ENCODE data around the gene PTPN14.

PTPN14 gene

DNA sequence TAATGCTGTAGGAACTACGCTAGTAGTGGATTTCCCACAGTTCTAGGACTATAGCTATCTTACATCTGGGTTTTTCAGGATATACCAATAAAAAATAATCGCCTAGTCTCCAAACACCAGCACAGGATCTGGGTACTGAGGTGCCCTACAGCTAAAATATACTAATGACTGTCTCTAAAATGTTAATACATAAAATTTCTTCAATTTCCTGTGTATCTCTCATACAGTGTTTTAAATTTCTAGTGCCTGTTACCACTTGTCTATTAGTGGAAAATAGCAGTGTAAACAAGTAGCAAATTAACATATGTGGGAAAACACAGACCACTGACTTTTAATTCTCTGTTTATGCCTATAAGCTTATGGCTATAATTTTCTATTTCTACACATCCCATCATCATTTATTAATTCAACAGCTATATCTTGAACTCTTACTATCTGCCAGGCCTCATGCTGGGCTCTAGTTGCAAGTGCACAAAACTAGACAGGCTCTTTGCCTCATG lies 16.1 kb upstream of the PTPN14 start:
- no peak for DNase-seq

DNA sequence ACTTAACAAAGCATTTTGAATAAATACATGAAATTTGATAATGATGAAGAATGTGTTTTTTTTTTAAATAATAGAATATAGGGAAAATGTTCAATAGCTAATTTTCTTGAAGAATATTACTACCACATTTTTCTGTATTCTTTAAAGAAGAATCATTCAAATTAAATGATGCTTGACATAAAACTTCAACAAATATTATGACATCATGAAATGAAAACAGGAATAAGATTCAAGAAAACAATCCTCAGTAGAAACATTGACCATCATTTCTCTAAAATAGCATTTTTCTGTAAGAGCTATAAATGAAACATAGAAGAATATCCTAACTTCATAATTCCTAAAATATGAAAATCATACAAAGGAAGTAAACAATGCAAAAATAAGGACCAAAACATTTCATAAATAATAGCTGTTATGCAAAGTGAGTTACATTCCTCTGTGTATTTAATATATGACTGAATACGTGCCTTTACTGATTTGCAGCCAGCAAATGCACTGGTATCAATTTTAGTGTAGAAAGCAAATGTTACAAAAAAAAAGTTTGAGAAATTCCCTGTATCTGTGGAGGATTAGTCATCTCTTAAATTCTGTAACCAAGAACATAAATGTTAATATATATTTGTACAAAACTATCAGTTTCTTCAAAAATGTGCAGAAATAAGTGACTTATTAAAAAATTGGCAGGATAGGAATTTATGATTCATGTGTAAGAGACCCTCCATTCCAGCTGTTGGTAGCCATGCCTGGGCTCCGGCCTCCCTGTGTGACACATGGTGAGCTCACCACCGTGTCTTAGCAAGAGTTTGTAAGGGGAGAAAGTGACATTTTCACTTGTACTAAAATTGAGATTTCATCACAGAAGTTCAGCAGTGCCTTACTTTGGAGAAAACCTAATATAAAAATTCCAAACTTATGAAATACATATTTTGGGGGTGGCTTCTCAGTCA lies 15.0 kb upstream of the PTPN14 start:
- DNase-seq, result no peak

DNA sequence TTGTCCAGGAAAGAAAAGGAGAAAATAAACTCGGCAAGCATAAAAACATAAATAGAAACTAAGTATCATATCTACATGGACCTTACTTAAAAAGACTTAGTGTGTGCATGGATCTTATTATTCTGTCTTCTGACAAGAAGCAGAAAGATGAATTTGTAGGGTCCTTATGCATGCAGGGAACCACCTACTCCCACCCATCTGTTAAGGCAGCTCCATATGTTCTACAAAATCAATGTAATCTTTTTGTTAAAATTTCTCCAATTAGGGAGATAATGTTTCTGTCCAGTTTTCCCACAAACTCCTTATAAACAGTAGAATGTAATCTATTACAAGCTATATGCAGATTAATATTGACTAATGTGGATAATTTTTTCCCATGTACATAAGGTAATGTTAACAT lies 13.9 kb upstream of the PTPN14 start:
- DNase-seq, result no peak

DNA sequence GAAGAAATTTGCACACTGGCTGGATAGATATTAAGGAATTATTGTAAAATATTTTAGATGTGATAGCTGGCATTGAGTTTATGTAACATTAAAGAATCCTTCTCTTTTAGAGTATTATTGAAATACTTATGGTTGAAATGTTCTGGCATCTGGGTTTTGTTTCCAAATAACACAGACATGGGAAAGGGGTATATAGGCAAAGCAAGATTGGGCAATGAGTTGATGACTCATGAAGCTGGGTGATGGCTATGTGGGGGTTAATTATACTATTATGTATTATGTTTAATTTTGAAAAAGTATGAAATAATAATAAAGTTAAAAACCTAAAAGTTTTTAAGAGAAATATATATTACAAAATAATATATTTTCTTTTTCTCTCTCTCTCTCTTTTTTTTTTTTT lies 12.5 kb upstream of the PTPN14 start:
- no peak for DNase-seq

DNA sequence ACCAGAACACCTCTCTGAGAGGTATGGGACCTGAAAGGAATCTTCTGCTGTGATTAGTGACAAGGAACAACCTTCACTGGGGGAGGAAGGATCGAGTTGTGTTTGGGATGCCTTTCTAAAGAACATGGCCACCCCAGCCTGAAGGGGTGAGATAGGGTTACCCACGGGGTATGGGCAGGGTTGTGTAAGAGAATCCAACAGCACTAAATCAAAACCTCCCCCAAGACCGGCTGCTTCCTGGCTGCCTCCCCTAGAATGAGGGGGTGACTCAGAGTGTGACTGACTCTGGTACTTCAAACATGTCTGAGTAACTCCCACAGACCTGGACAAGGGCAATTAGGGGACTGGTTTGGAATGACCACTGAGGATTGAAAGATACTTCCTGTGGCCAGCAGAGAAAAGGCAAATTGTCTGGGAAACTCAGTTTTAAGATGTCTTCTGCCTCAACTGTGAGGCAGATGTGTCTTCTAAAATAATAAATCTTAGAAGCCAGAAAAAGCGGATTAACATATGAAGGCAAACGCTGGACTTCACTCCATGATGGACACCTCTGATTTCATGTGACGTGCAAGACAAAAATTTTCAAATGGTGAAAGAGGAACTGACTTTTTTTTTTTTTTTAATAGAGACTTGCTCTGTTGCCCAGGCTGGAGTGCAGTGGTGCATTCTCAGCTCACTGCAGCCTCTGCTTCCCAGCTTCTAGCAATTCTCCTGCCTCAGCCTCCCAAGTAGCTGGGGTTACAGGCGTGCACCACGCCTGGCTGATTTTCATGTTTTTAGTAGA lies 6.7 kb upstream of the PTPN14 start:
- no peak for DNase-seq

DNA sequence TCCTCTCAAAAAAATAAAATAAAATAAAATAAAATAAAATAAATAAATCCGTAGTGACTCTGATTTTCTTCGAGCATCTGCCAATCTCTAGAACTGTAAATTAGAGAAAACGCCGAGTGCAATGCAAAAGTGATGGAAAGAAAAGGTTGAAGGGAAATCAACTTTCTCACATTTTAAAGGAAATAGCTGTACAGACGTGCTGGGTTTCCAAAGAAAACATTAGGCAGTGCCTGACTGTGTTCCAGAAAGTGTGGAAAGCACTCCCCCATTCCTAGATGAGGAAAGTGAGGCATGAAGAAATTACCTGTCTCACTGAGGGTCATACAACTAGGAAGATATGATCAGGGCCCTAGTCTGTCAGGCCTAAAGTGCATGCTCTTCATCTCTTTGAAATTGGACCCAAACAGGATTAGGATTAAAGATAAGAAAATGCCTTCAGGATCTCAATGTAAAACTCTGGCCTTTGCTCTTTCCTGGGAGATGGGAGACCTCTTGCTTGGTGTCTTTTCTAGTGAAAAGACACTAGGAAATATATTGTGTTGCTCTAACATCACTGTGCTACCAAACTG lies 1.8 kb upstream of the PTPN14 start:
- no peak for DNase-seq

DNA sequence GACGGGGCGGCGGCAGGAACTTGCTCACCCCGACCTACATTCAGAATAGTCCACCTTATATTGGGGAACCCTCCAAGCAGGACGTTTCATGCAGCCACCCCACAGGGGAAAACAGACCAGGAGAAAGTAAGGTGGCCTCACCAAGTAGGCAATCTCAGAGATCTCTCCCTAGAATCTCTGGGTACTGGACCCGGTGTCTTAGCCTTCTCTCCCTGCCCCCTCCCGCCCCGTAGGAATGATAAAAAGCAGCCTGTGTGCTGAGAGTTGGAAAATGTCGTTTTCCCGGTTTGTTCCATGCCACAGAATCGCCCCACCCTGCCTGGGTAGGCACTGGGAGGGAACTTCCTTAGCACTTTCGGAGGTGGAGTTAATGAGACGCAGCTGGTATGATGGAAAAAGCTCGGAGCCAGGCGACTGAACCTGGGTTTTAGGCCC lies 789 bp upstream of the PTPN14 start:
- no peak for DNase-seq

DNA sequence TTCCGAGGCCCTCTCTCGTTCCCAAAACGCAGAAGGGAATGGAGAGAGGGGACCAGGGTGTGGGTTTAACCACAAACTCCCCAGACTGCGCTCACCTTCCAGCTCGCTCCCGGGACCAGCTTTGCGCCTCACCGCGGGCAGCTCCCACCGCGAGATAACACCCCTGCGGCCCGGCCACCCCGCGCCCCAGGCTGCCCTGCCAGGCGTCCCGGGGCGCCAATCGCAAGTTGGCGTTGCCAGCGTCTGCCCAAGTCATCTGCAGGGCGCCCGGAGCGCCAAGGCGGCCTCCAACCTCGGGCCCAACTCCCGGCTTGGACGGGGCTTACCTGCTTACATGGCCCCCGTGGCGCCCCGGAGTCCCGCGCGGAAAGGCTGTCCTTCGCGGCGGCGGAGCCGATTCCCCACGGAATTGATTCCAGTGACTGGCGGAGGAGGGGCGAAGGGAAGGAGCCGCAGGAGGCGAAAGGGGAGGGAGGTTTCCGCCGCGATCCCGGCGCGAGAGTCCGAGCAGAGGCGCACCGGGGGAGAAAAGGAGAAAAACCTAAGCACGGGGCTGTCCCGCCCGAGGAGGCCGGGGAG lies 456 bp downstream of the PTPN14 start:
- no peak for DNase-seq

DNA sequence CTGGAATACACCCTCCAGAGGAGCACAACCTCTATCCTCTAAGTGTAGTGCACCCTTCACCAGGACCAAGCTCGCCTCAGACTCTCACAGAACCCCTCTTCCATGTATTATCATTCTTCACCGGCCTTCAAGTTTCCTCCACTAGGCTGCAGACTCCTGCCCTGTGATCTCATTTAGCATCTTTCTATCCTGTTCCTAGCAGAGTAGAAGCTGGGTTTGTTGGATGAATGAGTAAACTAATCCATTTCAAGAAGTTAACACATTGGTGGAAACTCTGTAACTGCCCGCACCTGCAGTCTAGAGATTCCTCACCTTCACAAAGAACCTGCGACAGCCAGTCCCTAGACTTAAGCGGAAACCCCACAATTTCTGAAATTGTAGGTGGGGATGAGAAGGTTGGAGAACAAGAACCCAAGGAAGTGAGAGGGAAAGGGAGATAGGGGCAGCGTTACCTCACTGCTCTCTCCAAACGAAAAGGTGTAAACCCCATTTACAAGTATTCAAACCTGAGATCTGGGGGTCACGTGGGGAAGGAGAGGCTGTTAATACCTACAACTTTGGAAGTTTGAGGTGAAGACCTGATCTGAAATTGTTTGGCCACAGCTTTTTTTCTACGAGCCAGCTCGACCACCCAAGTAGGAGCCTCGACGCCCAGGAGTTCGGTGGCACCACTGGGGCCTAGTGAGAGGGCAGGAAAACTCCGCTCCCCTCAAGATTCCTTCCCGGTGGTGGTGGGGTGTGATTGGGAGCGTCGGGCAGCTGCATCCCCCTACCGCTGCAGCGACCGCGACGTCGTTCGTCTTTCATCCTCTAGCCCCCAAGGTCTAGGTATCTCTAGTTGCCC lies 1.2 kb downstream of the PTPN14 start:
- DNase-seq, result no peak

DNA sequence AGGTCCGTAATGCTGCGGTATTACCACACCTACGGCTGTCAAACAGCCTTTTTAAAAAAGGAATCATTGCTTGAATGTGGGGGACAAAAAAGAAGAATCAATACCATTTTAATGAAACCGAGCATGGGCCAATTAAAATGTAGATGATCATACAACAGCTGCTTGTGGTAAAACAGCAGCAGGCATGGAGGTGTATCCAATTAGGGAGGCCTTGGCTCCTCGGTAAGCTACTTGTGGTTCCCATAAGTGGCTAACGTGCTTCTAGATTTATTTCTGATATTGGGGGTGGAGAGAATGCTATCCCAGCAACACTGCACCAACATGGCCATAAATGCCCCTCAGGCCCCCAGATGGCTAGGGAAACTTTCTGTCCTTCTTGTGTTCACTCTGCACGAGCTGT lies 1.8 kb downstream of the PTPN14 start:
- no peak for DNase-seq

DNA sequence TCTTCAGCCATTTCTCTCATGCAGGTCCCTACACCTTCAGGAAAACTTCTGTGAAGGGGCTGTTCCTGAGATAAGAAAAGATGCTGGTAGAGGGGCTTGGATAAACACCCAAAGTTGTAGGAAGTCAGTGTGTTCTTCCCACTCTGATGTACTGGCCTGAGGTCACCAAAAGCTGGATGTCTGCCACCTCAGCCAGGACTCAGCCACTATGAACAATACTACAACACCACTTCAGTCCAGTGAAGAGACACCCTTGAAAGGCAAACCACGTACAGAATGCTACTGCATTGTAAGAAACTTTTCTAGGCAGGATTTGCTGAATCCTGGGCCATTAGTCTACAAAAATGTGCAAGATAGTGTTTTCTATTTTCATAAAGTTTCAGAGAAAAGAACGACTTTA lies 2.4 kb downstream of the PTPN14 start:
- no peak for DNase-seq

DNA sequence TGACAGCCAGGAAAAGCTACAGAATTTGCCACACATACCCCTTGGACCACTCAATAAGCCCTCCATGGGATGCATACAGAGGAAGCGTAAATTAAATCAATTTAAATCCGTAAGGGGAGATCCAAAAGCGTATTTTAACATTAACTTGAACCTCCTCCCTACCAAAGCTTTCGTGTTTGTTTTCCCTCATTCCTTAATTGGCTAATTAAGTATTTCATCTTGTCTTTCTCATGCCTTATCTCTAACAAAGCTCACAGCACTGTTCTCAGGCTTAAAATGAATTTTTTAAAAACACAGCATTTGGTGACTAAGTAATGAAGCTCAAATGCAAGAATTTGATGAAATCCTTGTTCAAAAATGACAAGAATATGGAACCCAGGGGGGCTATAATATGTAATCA lies 3.1 kb downstream of the PTPN14 start:
- no peak for DNase-seq

DNA sequence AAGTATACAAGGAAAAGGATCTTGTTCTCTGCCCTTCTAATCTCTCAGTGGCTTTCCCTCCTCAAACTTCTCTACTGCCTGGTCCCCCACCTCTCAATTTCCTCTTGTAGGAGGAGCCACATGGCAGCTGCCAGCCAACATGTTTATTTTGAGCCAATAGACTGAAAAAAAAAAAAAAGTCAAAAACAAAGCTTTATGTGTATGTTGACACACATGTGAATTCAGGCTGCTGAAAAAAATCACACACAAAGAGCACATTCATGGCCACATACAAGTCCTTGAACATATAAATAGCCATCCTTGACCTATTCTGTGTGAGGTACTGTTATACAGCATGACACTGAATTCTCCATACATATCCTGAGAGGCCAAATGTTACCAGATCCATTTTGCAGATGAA lies 3.7 kb downstream of the PTPN14 start:
- no peak for DNase-seq

DNA sequence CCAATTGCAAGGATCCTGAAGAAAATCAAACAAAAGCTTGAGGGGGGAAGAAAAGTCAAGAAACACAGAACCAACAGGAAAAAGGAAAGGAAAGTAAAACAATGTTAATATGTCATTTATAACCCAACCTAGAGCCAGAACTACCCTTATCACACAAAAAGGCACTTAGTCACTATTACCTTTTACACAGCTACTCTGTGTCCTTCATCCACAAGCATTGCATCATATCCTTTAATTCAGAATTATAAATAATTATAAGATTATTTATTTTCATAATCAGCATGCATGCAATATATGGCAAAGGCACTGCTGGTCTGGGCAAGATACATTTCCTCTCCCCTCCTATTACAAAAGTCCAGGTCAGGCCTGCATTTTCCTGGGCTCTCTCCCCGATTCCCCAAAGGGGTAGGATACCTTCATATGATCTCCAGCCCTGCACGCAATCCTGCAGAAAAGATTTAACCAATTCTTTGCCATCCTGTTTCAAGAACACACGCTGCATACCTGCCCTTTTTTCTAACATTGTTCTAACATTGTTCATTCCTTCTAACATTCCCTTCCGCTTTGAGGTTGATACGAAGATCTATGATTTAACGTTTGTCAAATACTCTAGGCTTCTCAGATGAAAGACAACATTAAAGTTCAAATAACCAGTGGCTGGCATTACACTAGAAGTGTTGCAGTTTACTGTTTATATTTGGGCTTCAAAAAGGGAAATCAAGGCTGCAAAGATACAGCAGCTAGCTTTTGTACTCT lies 4.3 kb downstream of the PTPN14 start:
- no peak for DNase-seq

DNA sequence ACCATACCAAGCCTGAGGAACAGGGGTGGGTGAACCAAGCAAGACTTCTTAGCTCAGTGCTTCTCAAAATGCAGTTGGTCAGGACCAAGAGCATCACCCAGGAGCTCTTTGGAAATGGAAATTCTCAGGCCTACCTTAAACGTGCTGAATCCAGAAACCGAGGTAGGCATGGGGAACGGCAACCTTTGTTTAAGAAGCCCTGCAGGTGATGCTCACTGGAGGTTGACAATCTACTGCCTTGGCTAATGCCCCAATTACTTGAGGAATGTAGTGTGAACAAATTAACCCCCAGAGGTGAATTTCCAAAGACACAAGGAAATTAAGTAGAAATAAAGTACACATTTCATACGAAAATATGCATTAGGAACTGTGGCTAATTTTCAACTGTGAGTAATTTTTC lies 5.3 kb downstream of the PTPN14 start:
- DNase-seq, result no peak

DNA sequence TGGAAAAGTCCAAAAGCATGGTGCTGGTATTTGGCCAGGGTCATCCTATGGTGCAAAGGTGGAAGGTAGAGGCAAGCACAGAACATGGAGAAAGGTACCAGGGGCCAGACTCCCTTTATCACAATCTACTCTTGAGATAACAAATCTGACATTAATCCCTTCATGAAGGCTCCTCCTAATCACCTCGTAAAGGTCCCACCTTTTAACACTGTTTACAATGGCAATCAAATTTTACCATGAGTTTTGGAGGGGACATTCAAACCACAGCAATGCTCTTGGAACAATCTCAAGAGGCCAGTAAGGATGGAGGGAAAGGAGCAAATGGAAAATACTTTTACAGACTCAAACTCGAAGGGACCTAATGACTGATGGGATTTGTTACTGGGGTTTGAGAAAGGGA lies 6.1 kb downstream of the PTPN14 start:
- no peak for DNase-seq

DNA sequence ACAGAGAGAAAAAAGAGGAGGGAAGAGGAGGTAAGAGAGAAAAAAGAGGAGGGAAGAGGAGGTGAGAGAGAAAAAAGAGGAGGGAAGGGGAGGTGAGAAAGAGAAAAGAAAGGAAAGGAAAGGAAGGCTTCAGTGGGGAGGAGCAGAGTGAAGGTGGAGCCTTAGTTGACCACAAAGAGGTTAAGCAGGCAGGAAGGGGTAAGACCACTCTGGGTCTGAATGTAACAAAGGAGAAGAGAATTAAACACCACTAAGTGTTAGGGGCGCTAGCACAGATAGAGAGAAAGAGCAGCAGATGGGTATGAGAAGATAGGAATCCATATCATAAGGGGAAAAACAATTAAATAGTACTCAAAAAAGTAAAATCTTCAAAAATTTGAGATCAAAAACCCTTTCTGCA lies 6.6 kb downstream of the PTPN14 start:
- DNase-seq, result no peak

DNA sequence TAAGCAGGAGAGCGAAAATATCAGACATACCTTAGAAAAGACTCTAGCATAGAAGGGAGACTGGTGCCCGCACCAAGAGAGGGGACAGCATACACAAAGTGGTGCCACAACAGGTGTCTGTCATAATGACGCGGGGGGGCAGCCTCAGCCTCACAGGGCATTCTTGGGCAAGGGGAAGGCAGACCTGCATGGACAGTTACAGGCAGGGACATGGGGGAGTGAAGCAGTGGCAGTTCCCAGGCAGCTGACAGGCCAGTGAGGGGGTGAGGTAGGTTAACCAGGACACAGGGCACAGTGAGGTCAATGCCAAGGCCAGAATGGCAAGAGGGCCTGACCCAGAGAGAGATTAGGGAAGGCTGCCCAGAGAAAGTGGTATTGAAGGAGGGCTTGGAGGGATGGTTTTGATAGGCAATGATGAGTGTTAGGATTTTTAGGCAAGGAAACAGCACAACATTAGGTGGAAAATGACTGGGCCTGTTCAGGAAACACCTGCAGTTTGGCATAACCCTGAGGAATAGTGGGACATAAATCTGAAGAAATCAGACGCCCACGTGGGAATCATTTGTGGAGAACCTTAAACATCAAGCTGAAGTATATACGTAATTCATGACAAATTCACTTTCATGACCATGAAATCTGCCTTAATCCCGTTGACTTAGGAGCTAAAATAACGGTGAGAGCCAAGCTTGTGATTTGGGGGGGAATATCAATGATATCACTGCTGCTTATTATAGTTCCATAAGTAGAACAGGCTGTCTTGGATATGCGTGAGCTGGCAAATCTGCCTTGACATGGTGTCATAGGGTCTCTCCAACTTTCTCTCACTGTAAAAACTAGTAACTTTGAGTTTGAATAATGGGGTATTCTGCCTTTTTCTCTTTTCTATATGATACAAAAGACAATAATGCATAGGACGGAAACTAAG lies 8.9 kb downstream of the PTPN14 start:
- no peak for DNase-seq

DNA sequence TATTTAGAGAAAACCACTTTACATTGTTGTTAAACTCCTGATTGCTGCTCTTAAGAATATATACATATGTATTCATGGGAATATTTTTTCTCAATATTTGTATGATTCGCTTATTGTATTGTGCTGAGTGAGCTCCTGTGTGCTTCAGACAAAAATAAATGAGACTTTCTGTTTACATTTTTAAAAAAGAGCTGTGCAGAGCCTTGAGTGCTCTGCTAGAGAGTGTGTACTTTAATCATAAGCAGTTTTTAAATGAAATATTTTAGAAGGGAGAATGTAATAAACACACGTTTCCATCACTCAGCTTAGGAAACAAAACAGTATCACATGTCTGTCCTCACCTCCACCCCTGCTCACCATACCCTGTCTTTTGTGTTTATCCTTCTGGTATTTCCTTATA lies 9.7 kb downstream of the PTPN14 start:
- no peak for DNase-seq

DNA sequence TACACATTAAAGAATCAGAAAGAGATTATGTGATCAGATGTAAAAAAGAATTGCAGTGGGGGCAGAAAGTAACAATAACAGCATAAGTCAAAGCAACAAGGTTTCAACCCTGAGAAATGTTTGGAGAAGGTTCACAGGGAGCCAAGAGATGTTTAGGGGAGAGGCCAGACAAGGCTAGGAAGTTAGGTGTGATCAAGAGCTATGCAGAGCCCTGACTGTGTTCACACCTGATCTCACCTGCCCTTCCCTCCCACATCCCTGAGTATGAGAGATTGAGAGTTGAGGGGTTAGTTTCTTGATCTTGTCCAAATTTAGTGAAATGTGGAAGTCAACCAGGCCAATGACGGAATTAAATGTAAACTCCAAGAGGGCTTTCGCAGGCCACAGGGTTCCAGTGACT lies 10.2 kb downstream of the PTPN14 start:
- DNase-seq, result no peak

Data from activated CD8-positive, alpha-beta memory T cell treated with anti-CD3 and anti-CD28 coated beads, Interleukin-2, amount 50 U/mL, for 4 hours (primary cell).